ENCODE data around the gene PNMT.

PNMT gene

GRCh38 chr17:39703913-39704312, 35.7 kb downstream of the PNMT start:
- peaks cover 3 to 41% of the 10 kb centered on the region in 2 experiments; a peak in 1 of 3 replicates for H3K36me3 ChIP-seq (ENCODE audit: control insufficient read depth in 2 of 2, insufficient read depth in 1 of 2, low read length in 2 of 2)
- TF ChIP-seq GFI1B (tag by site-specific recombination; IDR thresholded peaks at IDR 0.05): no peak
- no peak for TF ChIP-seq MZF1 (tag by site-specific recombination; IDR thresholded peaks at IDR 0.05; ENCODE audit: borderline replicate concordance)
- no peak for TF ChIP-seq ZNF19 (tag by site-specific recombination; IDR thresholded peaks at IDR 0.05; ENCODE audit: low read depth)
- TF ChIP-seq ZNF777 (tag by site-specific recombination; IDR thresholded peaks at IDR 0.05; ENCODE audit: borderline replicate concordance): no peak
- TF ChIP-seq ZNF626 (tag by site-specific recombination; IDR thresholded peaks at IDR 0.05): no peak
- no peak for TF ChIP-seq ZNF670 (tag by site-specific recombination; IDR thresholded peaks at IDR 0.05; ENCODE audit: low read depth)
- ChIA-PET CTCF (interaction anchor here (0.7 to 1.5 kb wide), 4 partner anchors 69 to 372 kb away, joined by 3 to 4 read pairs (median 3); no protein-coding TSS in a partner anchor), POLR2A (no interaction called here)
- no peak overlapping the region for H3K4me3 ChIP-seq (ENCODE audit: low read depth, low read length)
- no peaks in the 10 kb centered on the region for H3K9me3 ChIP-seq (ENCODE audit: control insufficient read depth, insufficient read depth, low read depth, low read length)
- H3K27ac ChIP-seq (ENCODE audit: extremely low read depth, low read depth, low read length): no peak overlapping the region
- peaks cover 13% of the 10 kb centered on the region; the same call in 1 of the 2 replicates for H3K4me1 ChIP-seq (ENCODE audit: control insufficient read depth, insufficient read depth, low read length)

GRCh38 chr17:39704821-39705551, 36.7 kb downstream of the PNMT start:
- peaks cover 7 to 51% of the 10 kb centered on the region in 2 experiments for H3K36me3 ChIP-seq (ENCODE audit: control insufficient read depth in 2 of 2, insufficient read depth in 1 of 2, low read length in 2 of 2)
- peaks cover 9% of the 10 kb centered on the region; the same call in 1 of the 2 replicates for H3K4me1 ChIP-seq (ENCODE audit: control insufficient read depth, insufficient read depth, low read length)
- ChIA-PET CTCF (no interaction called here), POLR2A (no interaction called here)
- no peaks in the 10 kb centered on the region for H3K9me3 ChIP-seq (ENCODE audit: control insufficient read depth, insufficient read depth, low read depth, low read length)
- TF ChIP-seq ZFHX2 (tag by site-specific recombination; conservative IDR thresholded peaks at IDR 0.05) (peak; percentile 67), SCRT1 (tag by site-specific recombination; IDR thresholded peaks at IDR 0.05; ENCODE audit: borderline replicate concordance) (peak; percentile 57; the same call in 1 of the 2 replicates), CTCF (tag by site-specific recombination; IDR thresholded peaks at IDR 0.05) (peak; percentile 48; the same call in 1 of the 2 replicates), ZBTB6 (tag by site-specific recombination; IDR thresholded peaks at IDR 0.05) (no peak), ZNF18 (tag by site-specific recombination; IDR thresholded peaks at IDR 0.05) (no peak), SCRT2 (tag by site-specific recombination; IDR thresholded peaks at IDR 0.05) (peak; percentile 88), ZIC2 (tag by site-specific recombination; IDR thresholded peaks at IDR 0.05) (peak; percentile 58), EGR2 (tag by site-specific recombination; IDR thresholded peaks at IDR 0.05; ENCODE audit: low read depth) (peak; percentile 78)
- no peak overlapping the region for H3K27ac ChIP-seq (ENCODE audit: extremely low read depth, low read depth, low read length)
- H3K4me3 ChIP-seq (ENCODE audit: low read depth, low read length): no peak overlapping the region

GRCh38 chr17:39705786-39706348, 37.6 kb downstream of the PNMT start:
- POLR2A ChIA-PET: interaction anchor here (0.6 kb wide), 1 partner anchor 46 kb away, joined by 3 read pairs; no protein-coding TSS in a partner anchor
- Histone ChIP-seq H3K36me3 (ENCODE audit: control insufficient read depth in 2 of 2, insufficient read depth in 1 of 2, low read length in 2 of 2) (peaks cover 7 to 60% of the 10 kb centered on the region in 2 experiments), H3K4me3 (ENCODE audit: low read depth, low read length) (no peak overlapping the region), H3K27ac (ENCODE audit: extremely low read depth, low read depth, low read length) (no peak overlapping the region), H3K9me3 (ENCODE audit: control insufficient read depth, insufficient read depth, low read depth, low read length) (no peaks in the 10 kb centered on the region), H3K4me1 (ENCODE audit: control insufficient read depth, insufficient read depth, low read length) (peaks cover 9% of the 10 kb centered on the region; the same call in 1 of the 2 replicates)
- no peak for TF ChIP-seq ZNF433 (tag by site-specific recombination; IDR thresholded peaks at IDR 0.05; ENCODE audit: low read depth)
- CTCF ChIA-PET: no interaction called here
